ENCODE data around the gene TGFB3.

GRCh38 chr14:76024211-76024907 lies 42.6 kb upstream of the TGFB3 start:
- TF ChIP-seq GATA2 (IDR thresholded peaks at IDR 0.05; ENCODE audit: low read depth, low read length) (no peak), GATA3 (IDR thresholded peaks at IDR 0.05; ENCODE audit: low read depth, low read length) (no peak)
